Fibroblast of skin of right quadriceps (primary cell): ENCODE results near the gene ACO2.
A peak's percentile ranks its signal among the peaks of the same experiment; 100 is the strongest.

Experiments
- DNase-seq: peaks from one replicate; pipeline ENCODE4 v3.0.0-alpha.2; 2013

The ACO2 gene

DNA sequence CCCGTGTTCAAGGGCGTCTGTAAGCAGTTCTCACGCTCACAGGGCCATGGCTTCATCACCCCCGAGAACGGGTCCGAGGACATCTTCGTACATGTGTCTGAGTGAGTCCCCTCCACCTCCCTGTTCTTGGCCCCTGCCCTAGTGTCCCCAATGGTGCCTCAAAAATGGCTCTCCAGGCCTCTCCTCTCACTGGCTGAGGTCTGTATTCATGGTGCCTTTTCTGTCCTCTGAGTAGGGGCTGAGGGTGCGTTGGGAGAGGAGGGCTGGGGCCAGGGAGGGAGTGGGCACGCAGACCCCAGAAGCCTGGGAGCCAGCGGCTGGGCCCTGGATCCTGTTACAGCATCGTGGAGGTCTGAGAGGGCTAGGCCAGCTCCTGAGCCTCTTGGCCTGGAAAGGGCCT lies 104.8 kb downstream of the ACO2 start:
- no peak for DNase-seq

DNA sequence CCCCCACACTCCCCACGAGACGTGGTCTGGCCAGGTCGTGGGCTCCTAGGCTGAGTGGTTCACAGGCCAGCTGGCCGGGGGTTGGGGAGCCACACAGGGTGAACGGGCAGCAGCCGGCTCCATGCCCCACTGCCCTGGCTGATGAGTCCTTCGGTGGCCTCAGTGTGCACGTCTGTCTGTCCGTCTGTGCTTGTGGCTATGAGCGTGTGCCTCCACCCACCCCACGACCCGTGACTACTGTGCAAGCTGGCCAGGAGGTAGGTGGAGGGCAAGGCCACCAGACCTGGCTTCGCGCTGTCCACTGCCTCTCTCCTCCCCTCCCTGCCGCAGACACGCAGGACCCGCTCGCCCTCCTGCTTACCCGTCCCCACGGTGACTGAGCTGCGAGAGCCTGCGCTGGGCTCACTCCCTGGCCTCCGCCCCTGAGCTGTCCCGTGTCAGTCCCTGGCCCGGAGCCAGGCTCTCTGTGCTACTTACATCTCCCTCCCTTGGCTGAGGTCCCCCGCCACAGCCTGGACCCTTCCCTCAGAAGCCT lies 106.0 kb downstream of the ACO2 start:
- no peak for DNase-seq

DNA sequence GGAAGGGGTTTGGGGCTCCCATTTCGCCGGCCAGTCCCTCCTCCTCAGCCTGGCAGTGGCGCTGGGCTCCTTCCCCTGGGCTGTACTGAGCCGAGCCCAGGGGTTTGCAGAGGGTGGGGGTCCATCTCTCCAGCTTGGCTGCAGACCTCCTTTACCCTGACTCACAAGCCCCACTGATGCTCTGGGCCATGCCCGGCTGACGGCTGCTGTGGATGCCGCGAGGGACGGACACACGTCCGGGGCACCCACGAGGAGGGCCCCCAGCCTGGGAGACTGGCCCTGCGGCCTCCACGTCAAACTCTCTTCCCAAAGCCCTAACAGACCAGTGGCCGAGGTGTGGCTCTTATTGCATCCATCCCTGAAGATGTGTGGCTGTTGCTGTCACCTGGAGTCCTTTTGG lies 106.6 kb downstream of the ACO2 start:
- DNase-seq = no peak

DNA sequence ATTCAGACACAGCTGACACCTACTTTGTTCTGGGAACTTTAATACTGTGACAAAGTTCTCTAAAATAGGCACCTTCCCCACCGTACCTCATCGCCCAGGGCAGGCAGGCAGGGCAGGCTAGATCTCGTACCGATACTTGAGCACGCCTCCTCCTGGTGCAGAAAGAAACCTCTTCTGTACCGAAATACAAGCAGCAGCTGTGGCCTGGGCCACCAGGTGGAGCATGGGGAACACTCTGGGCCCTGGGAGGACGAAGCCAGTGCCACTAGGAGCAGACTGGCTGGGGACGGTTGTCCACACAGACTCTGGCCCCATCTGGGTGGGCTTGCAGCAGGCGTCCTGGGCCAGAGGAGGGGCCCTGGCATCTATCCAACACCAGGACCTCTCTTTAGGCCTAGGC lies 108.0 kb downstream of the ACO2 start:
- DNase-seq = peak; percentile 54

DNA sequence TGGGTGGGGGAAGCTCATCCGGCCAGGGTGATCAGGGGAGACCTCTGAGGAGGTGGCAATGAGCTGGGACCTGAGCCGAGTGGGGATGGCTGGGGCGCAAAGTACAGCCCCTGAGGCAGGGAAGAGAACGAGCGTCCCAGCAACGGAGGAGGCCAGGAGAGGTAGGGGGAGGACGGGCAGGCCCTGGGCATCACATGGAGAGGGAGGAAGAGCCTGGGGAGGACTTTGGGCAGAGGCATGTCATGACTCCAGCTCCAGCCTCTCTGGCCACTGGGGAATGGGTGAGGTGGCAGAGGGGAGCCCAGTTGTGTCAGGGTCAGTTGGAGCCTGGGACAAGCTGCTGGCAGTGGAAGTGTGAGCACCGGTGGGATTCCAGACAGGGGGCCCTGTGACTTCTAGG lies 109.2 kb downstream of the ACO2 start:
- no peak for DNase-seq
